B cell (primary cell): ENCODE data around the gene DDT.
"Not testable (repeated sequence)": the region's sequence is repeated elsewhere in the genome, so short reads cannot be mapped to it uniquely, and the experiment has no call there.

Experiments used
- EZH2 ChIP-seq: IDR thresholded peaks from 2 replicates; pipeline ENCODE4 v1.6.1; 2012; ENCODE audit warnings: borderline replicate concordance, low read depth, mild to moderate bottlenecking, moderate library complexity, low read length; ENCODE audit not compliant: insufficient read depth, poor library complexity, severe bottlenecking
- TF ChIP-seq, protein P1 (sequence below): fragments of 200-600 bp; IDR thresholded peaks from one replicate; pipeline ENCODE4 v1.8.0; 2022; ENCODE audit warnings: antibody characterized with exemption, mild to moderate bottlenecking

DNA sequence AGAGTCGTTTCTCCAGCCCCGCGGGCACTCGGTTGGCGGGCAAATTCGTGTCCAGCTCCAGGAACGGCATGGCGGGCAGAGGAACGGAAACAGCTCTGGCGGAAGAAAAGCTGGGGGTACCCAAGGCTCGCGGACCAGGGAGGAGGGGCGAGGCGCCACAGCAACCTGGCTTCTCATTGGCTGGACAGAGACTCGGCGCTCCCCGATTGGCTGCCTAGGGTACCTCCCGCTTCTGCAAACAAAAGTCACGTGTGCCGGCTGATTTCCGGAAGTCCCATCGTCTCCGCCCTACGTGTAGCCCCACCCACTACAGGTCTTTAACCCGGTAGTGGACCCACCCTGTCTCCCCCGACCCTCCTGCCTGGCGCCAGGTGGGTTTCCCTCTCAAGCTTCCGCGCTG is at the start of gene DDT:
- TF ChIP-seq, protein P1, sequence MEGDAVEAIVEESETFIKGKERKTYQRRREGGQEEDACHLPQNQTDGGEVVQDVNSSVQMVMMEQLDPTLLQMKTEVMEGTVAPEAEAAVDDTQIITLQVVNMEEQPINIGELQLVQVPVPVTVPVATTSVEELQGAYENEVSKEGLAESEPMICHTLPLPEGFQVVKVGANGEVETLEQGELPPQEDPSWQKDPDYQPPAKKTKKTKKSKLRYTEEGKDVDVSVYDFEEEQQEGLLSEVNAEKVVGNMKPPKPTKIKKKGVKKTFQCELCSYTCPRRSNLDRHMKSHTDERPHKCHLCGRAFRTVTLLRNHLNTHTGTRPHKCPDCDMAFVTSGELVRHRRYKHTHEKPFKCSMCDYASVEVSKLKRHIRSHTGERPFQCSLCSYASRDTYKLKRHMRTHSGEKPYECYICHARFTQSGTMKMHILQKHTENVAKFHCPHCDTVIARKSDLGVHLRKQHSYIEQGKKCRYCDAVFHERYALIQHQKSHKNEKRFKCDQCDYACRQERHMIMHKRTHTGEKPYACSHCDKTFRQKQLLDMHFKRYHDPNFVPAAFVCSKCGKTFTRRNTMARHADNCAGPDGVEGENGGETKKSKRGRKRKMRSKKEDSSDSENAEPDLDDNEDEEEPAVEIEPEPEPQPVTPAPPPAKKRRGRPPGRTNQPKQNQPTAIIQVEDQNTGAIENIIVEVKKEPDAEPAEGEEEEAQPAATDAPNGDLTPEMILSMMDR = not testable (repeated sequence)
- TF ChIP-seq EZH2 = not testable (repeated sequence)
